GM19463 (cell line): ENCODE data around the gene FAM163B.

ENCODE experiments used
- ATAC-seq: cut with Tn5 transposase; IDR thresholded peaks from one replicate; pipeline ENCODE4 v1.9.1; 2021; ENCODE audit warnings: mild to moderate bottlenecking, moderate library complexity; ENCODE audit not compliant: unreplicated experiment

Gene FAM163B

DNA sequence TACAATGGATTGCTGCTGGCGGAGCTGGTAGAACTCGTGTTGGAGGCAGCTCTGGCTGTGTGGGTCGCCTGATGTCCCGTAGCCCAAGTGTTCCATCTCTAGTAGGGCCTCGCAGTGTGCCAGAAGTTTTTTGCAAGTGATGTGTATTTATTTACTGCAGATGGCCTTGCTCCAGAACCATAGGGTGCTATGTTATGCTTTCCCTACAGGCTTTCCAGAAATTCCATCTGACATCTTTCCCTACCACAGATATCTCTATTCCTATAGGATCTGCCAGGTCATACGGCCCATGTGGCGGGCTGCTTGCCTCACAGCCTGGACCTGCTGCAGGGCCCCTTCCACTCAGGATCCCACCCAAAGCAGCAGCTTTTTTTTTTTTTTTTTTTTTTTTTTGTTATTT lies 57.7 kb downstream of the FAM163B start:
- ATAC-seq: no peak

DNA sequence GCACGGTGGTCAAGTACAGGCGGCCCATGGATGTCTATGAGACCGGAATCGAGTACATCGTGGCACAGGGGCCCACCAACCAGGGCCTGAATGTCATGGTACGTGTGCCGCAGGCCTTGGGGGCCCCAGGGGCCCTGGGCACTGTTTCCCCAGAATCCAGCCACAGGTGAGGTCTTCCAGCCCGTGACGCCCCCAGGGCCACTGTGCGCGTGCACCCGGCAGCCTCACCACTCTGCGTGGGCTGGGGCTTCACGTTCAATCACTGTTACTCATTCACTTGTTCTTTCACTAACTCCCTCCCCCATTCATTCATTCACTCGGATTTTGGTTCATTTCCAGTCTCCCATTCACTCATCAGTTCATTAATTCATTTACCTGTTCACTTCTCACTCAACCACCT lies 62.1 kb downstream of the FAM163B start:
- no peak for ATAC-seq

DNA sequence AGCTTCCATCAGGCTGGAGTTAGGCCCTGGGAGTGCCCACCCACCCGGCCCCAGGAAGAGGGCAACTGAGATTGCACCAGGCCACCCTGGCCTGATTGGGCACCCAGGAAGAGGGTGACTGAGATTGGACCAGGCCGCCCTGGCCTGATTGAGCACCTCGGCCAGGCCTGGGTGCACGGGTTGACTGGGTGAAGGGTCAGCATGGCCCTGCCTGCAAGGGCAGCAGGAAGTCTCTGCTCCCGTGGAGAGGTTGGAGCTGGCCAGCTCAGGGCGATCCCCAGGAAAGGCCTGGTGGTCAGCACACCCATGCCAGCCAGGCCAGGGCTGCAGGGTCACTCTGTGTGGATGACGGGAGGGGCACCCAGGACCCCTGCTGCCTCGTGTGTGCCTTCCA lies 62.9 kb downstream of the FAM163B start:
- ATAC-seq: no peak

DNA sequence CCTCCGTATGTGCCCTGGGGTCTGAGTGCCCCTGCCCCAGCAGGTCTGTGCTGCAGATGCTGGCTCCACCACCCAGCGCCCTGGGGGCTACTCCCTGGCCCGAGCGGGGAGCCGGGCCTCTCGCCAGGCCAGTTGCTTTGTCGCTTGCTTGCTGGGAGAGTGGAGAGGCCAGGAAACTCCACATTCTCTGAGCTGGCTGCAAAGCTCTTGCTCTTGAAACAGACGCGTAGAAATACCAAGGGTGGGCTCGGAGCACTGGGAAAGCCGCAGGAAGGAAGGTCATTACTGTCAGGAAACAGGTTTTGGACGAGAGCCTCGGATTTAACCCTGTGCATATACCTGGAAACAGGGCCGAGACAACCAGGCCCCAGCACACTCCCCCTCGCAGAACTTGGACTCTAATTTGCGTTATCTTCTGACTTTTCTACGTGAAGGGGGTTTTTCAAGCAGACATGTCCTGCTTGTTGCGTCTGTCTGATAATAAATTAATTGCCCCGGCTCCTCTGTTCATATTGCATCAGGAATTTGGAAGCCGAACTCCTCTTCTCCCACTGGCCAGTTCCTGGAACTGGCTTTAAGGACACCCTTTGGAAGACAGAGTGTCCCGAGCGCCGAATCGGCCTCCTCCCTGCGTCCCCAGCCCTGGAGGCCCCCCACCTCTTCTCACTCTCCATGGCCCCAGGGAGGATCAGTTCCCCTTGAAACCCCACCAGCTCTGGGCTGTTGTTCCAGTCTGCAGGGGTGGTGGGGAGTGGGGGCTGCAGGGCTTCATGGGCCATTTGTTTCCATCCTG lies 63.5 kb downstream of the FAM163B start:
- no peak for ATAC-seq

DNA sequence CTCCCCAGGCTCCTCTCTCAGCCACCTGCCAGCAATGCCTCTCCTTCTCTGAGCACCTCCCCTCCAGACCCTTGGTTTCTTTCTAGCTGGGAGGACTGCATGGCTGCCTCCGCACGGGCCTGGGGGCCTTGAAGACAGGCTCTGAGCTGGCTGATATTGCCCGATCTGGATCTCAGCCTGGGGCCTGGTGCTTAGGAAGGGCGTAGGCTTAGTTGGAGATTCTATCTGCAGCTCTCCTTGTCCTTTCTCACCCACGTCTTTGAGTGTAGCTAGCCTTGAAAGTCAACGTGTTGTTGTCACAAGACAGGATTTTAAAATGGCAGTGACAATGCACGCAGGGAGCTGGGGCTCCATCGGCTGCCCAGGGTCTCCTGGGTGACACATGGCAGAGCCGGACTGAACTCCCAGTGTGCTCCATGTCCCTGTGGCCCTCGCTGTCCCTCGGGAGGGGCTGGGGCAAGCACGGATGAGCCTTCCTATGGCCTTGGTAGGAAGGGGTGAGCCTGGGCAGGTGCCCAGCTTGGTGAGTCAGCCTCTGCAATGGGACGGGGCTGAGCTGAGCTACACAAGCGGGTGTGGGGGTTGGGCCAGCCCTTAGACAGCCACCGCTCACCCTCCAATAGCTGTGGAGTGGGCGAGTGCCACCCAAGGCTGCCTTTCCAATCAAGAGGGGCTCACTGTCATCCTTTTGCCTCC lies 65.3 kb downstream of the FAM163B start:
- no peak for ATAC-seq

DNA sequence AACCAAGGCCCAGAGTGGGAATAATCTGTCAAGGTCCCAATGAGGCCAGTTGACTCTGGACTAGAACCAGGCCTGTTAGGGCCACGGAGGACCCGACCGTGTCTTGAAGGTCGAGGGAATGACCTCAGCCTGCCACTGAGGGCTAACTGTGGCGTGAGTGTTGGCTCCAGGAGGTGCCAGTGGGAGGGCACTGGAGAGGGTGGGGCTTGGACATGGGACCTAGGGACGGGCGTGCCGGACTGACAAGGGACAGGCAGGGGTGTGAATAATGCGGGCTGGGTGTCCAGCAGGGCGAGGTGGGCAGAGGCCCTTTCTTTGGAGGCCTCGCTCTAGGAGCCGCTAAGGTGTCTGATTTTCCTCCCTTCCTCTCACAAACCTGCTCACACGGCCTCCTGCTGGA lies 67.2 kb downstream of the FAM163B start:
- ATAC-seq: no peak

DNA sequence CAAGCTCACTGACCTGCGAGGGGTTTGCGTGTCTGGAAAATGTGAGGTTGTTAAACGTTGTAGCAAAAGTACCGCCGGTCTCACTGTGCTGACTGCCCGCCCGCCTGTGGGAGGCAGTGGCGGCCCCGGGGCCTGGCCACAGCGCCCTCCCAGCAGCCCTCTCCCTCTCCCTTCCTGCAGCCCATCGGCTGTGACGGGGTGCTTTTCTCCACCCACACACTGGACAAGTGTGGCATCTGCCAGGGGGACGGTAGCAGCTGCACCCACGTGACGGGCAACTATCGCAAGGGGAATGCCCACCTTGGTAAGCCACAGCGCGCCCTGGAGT lies 68.5 kb downstream of the FAM163B start:
- no peak for ATAC-seq

DNA sequence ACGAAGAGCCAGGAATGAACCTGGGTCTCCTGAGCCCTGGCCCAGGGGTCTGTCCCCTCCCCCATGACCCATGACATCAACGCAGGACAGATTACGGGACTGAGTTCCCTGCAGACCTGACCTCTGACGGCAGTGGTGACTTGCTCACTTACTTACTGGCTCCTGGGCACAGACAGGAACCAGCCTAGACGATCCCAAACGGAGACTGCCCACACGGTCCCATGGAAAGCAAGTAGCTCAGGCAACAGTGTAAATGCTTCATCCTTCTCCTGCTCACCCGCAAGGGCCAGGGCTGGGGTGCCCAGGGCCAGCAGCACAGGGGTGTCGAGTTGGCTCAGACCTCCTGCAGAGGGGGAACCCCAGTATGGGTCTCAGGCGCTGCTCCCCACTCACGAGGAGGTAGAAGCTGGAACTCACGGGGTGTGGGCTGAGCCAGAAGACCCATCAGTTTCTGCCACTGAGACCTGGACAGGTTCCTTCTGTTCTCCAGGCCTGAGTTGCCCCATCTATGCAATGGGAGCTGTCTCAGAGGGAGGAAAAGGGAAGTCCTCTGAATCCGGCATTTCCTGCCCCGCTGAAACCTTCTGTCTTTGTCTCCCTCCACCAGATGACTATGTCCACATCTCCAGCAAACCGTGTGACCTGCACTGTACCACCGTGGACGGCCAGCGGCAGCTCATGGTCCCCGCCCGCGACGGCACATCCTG lies 69.0 kb downstream of the FAM163B start:
- no peak for ATAC-seq

DNA sequence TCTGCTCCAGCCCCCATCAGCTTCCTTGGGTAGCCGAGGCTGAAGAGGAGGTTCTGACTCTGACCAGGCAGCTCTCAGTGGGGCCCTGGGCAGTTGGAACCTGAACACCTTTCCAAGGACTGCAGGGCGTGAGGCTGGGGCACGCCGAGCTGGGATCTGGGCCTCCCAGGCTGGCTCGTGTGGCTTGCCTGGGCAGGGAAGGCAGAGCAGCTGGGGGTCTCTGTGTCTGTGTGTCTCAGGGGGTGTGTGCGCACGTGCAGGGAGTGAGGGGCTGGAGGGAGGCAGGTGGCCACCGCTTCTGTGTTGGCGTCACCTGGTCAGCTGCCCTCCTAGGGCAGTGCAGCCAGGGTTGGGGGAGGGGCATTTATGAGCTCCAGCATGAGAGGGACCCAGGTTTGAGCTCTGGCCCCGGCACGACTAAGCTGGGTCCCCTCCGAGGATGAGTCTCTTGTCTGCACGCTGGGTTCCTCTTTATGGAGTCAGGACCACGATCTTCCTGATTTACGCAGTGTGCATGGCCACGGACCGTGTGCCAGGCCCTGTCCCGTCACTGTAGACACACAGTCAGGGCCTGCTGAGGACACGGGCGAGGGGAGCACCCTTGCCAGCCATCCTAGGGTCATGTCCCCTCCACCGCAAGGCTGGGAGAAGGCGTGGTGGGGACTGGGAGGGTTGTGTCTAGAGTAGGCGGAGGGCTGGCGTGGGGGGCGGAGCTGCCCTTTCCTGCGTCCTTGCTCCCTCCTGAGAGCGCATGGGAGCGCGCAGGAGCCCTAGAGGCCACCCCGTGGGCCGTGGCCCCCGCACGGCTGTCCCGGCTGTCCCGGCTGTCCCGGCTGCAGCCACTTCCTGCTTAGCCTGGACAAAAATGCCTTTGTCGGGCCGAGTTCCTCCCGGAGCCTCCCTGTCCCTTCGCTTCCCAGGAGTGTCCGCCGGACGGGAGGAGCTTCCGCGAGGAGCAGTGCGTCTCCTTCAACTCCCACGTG lies 70.0 kb downstream of the FAM163B start:
- no peak for ATAC-seq

DNA sequence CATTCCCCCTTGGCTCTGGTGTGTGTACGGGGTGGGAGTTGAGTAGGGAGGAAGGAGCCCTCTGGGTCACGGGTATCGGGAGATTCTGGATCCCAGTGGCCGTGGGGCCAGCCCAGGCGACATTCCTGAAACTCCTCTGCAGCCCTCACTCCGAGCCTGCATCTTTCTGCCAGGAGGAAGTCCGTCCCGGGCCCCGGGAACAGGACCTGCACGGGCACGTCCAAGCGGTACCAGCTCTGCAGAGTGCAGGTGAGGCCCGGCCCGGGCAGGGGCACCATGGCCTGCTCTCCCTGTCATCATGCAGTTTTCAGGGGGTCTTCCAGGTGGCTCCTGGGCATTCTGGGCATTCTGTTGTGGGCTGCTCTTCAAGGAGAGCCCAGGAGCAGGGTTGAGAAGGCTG lies 71.0 kb downstream of the FAM163B start:
- no peak for ATAC-seq

DNA sequence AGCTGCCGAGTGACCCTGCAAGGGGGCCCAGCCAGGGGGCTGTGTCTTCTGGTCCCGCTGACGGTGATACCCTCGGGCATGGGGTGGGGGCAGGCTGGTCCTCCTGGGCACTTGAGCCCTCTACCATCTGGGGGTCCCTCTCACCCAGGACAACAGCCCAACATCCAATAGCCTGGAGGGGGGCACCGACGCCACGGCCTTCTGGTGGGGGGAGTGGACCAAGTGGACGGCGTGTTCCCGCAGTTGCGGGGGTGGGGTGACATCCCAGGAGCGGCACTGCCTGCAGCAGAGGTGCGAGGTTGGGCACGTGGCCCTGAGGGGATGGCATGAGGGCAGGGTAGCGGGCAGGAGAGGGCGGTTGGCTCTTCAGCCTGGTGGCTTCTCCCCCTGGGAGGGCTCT lies 71.9 kb downstream of the FAM163B start:
- no peak for ATAC-seq

DNA sequence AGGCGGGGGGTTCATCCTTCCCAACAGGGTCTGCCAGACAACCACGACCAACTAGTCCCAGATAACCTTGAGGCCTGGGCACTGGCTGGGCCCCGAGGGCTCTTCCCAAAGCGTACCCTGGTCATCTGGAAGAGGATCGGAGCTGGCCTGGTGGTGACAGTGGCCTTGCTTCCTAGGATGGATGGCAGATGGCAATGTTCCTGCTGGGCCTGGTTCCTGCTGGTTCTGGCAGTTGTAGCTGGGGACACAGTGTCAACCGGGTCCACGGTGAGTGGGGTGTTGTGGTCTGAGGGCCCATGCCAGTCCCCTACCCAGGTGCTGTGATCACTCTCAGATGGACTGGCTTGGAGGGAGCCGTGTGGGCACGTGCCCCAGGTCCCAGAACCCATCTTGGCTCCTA lies 72.7 kb downstream of the FAM163B start:
- ATAC-seq: no peak

DNA sequence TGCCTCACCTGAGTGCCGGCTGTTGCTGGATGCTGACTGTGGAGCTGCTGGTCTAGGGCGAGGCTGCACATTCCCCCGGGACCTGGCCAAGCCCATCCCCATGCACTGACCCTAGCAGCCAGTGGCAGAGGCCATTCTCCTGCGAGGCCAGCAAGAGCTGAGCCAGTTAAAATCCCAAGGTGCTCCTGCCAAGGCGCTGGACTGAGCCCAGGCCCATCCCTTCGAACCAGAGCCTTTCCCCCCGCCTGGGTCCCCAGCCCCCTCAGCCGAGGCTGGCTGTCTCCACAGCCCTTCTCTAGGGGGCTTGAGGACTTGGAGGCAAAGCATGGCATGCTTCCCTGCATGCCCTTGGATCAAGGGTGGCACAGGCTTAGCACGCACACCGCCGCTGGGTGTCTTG lies 73.1 kb downstream of the FAM163B start:
- no peak for ATAC-seq

DNA sequence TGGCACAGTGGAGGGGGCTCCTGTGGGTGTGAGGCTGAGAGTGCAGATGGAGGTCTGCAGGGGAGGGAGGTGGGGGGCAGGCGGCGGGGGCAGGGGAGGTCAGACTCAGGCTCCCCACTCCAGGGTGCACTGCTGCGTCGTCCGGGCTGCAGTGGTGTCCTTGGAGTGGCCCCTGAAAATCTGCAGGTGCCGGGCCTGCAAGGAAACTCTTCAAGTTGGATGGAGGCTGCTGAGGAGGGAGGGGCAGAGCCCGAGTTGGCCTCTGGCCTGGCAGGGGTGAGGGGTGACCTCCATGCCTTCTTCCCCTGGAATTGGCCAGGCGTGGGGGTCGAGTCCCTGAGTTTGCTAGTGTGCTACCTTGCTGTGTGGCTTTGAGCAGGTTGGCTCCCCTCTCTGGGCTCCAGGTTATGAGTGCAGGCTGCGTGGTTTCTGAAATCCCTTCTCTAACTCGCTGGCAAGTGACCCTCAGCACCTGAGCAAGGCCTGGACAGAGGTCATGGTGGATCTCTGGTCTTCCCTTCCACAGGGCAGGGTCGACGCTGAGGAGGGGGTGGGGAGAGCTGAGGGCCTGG lies 73.8 kb downstream of the FAM163B start:
- no peak for ATAC-seq

DNA sequence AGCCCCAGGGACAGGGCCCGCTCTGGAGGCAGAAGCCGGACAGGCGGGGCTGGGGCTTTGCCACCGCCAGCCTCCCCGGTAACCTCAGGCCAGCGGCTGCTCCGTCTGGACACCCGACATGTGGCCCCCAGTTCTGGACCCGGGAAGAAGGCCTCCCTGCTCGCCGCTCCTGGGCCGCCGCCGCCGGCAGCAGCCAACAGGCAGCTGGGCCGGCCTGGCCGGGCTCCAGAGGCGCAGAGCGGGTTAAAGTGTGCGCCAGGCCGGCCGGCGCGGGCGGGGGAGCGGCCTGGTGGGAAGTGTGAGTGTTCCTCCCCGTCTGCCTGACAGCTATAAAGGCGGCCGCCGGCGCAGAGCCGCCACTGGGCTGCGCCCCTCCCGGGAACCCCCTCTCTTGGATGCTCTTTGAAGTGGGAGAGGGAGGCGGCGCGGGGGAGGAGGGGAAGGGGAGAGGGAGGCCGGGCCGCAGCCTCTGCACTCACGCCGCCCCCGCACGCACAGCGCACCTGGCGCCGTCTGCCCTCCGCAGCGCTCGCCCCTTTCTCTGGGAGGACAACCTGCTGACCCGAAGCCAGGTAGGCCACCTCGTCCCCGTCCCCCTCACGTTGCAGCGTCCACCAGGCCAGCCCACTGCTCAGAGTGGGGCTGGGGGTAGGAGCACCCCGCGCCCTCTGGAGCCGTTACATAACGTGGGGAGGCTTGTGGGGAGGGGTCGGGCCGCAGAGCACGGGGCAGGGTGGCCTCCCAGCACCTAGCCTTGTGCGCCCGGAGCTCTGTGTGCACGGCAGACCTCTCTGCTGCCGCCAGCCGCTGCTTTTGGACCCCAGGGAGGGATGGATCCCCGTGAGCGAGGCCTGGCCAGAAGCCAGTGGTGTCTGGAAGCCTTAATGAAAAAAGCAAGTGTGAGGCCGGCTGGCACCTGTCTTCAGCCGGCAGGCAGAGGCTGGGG lies 74.6 kb downstream of the FAM163B start, which contains the start of gene ADAMTSL2:
TSS of gene ADAMTSL2 (plus strand) at position 359 of the 946 bp plus-strand sequence. CDS start 2,009 bp downstream, outside the sequence.
- ATAC-seq: no peak

DNA sequence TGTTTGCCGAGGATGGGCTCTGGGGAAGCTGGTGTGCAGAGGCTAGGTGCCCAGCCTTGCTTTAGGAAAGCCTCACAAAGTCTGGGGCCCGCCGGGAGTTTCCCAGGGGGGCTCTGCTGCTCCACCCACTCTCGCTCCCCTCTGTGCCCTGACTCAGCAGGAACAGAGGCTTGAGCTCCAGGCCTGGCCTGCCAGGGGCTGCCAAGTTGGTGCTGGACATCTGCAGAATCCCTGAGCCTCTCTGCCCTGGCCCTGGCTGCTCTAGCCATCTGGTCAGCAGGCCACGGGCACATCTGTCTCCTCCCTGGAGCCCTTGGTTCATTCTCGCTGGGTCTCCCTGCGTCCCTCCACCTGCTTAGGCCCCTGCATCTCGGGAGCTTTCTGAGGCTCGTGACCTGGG lies 75.3 kb downstream of the FAM163B start:
- ATAC-seq: no peak

DNA sequence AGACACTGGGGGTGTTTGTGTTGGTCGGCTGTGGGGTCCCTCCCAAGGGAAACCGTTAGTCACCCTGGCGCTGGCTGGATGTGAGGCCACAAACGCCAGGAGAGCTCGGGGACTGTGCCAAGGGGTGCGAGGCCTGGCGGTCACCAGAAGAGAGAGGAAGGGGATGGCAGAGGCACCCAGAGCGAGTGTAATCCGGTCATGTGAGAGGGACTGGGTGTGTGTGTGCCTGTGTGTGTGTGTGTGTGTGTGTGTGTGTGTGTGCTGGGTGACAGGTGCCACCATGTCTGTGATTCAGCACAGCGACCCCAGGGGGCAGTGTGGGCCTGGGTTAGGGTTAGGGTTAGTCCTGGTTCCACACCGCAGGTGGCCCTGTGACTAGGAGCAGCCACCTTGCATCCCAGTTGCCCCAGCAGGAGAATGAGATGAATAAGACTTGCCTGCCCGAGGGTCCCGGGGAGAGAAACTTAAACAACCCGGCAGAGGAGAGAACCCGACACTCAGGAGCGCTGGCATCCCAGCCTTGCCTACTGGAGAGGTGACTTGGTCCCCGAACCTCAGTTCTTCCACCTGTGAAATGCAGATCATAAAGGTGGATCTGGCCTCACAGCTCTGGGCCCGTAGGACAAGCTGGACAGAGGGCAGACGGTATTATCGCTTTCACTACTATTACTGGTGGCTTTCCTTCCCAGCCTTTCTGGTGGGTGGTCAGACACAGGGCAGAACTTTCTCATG lies 76.1 kb downstream of the FAM163B start:
- ATAC-seq: no peak

DNA sequence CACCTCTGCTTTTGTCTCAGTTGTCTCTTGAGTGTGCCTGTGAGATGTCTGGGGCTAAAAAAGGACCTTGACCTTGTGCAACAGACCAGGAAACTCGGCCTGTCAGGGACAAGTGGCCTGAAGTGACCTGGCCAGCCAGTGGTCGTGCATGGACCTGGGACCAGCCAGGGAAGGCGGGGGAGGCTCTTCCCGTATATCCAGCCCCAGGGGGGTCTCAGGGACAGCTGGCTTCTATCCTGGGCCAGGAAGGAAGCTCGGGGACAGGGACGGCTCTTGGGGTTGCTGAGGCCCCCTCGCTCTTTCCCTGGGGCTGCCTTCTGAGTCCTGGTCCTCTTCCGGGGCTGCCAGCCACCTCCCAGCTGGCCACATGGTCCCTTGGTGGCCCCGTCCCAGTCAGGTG lies 77.9 kb downstream of the FAM163B start:
- ATAC-seq: no peak

DNA sequence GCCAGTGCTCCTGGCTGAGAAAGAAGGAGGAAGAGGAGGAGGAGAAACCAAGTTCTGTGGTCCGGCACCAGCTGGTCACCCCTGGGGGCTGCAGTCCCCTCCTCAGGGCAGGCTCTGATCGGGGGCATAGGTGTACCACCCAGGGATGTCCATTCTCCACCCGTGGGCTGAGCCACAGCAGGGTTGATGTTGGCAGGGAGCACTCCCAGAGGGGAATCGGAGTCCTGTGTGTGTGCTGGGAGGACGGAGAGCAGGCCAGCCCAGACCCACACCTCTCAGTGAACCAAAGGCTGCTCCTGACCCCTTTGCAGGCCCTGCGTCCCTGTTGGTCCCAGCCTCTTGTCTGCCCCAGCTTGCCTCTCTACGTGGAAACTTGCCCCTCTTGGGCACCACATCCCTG lies 79.3 kb downstream of the FAM163B start:
- ATAC-seq: no peak
